ENCODE results near the gene TMEM163.

GRCh38 chr2:134429886-134430285 lies 288.9 kb downstream of the TMEM163 start:
- TF ChIP-seq CTCF (IDR thresholded peaks at IDR 0.05) = no peak
- TF ChIP-seq POLR2A (IDR thresholded peaks at IDR 0.05) = no peak
